K562 (cell line): ENCODE results near the gene DPF1. TPM values are rescaled to one million over a fixed set of nuclear protein-coding genes. Genes with fewer than 3 reads are reported as not detected.

Experiments
- ATAC-seq: fragments of 200-7000 bp; cut with Tn5 transposase; 3 replicates; pipeline ENCODE4 v1.9.1; 2020; ENCODE audit warnings: moderate library complexity
- BruUV-seq: library from RNA; stranded (reverse); fragments of 400-500 nt; replicated peaks from 2 replicates; lab custom pipeline; 2021; lab: Mats Ljungman, UMichigan
- CTCF ChIA-PET: fragments of 300-600 bp; formaldehyde crosslinking; extraction: SDS; loops from one replicate; lab custom pipeline; 2021; ENCODE audit warnings: low intra/inter-chr PET ratio; lab: Yijun Ruan, JAX
- POLR2A ChIA-PET: fragments of 300-600, 350-650 bp; sonication (Branson Sonifier 250); formaldehyde crosslinking; extraction: SDS; loops from one replicate; lab custom pipeline; 2021; ENCODE audit warnings: antibody characterized with exemption, inconsistent platforms; lab: Yijun Ruan, JAX
- DNase-seq, 4 experiments: peaks; one replicate each; pipeline versions ENCODE4 v3.0.0 to v3.0.0-alpha.2; 2011 to 2018; ENCODE audit warnings: low spot score in 3 of 4, mixed read lengths in 3 of 4; ENCODE audit errors: extremely low read depth in 1 of 4
- FAIRE-seq: peaks from 2 replicates; lab custom pipeline; 2011; peaks lifted over from hg19 to GRCh38; lab: Jason Lieb, UNC
- H2AFZ ChIP-seq: 2 replicates; pipeline ENCODE4 v1.6.0; 2011; ENCODE audit warnings: low read depth, low read length, control low read depth, inconsistent platforms
- H3K27ac ChIP-seq: fragments of 200-600 bp; 3 replicates; pipeline ENCODE4 v1.8.0; 2011; ENCODE audit warnings: low read depth, mild to moderate bottlenecking, control low read depth, inconsistent platforms, low read length, moderate library complexity, mixed read lengths; ENCODE audit errors: extremely low read depth
- H3K27me3 ChIP-seq, 2 experiments: fragments of 300-600 bp in 1 of 2; 2 replicates in 1 of 2; 3 replicates in 1 of 2; pipeline versions ENCODE4 v1.6.0 to v1.8.0; 2011; ENCODE audit warnings: inconsistent platforms in 2 of 2, low read length in 2 of 2, mild to moderate bottlenecking in 1 of 2, mixed read lengths in 1 of 2, moderate library complexity in 1 of 2; ENCODE audit not compliant: control insufficient read depth in 2 of 2, insufficient read depth in 2 of 2
- H3K36me3 ChIP-seq: fragments of 300-600 bp; 3 replicates; pipeline ENCODE4 v1.8.0; 2011; ENCODE audit warnings: mild to moderate bottlenecking, low read length, inconsistent platforms; ENCODE audit not compliant: control insufficient read depth, insufficient read depth
- H3K4me1 ChIP-seq, 2 experiments: fragments of 200-600 bp in 1 of 2; replicated peaks in 1 of 2; 2 replicates in 1 of 2; 3 replicates in 1 of 2; pipeline versions ENCODE4 v1.5.1 to v1.8.0; 2011; ENCODE audit warnings: inconsistent platforms in 2 of 2, low read length in 2 of 2, mild to moderate bottlenecking in 1 of 2, mixed read lengths in 1 of 2, moderate library complexity in 1 of 2; ENCODE audit not compliant: control insufficient read depth in 2 of 2, insufficient read depth in 2 of 2
- H3K4me2 ChIP-seq: 2 replicates; pipeline ENCODE4 v1.6.1; 2011; ENCODE audit warnings: low read length, control low read depth, inconsistent platforms, mixed read lengths; ENCODE audit not compliant: insufficient read depth
- H3K4me3 ChIP-seq: fragments of 200-600 bp; sonication (generic), shearing (Covaris generic); 2 replicates; pipeline ENCODE4 v1.5.1; 2016; ENCODE audit warnings: control low read depth, inconsistent platforms
- H3K79me2 ChIP-seq: fragments of 200-600 bp; 3 replicates; pipeline ENCODE4 v1.8.0; 2011; ENCODE audit warnings: low read length, inconsistent platforms; ENCODE audit not compliant: control insufficient read depth, insufficient read depth
- H3K9ac ChIP-seq, 2 experiments: 2 replicates each; pipeline versions ENCODE4 v1.6.0 to v1.6.1; 2011; ENCODE audit warnings: low read depth in 2 of 2, low read length in 2 of 2, control low read depth in 1 of 2, inconsistent platforms in 1 of 2, mild to moderate bottlenecking in 1 of 2, mixed read lengths in 1 of 2; ENCODE audit not compliant: insufficient read depth in 1 of 2
- H3K9me1 ChIP-seq: one replicate; pipeline ENCODE4 v1.6.0; 2011; ENCODE audit warnings: inconsistent platforms, mild to moderate bottlenecking, low read length, moderate library complexity; ENCODE audit not compliant: control insufficient read depth, insufficient read depth
- H3K9me3 ChIP-seq: replicated peaks from 2 replicates; pipeline ENCODE4 v1.5.1; 2011; ENCODE audit warnings: low read depth, low read length, inconsistent platforms; ENCODE audit not compliant: control insufficient read depth, insufficient read depth
- H4K20me1 ChIP-seq: replicated peaks from 2 replicates; pipeline ENCODE4 v1.6.1; 2011; ENCODE audit warnings: low read length, inconsistent platforms, mixed read lengths; ENCODE audit not compliant: control insufficient read depth, insufficient read depth
- CCAR2 ChIP-seq: fragments of 200-400 bp; formaldehyde crosslinking; IDR thresholded peaks from 2 replicates; pipeline ENCODE4 v1.6.1; 2017; ENCODE audit warnings: mild to moderate bottlenecking, low read depth, low read length
- CLOCK ChIP-seq: fragments of 250-450 bp; sonication (Bioruptor Pico); IDR thresholded peaks from 2 replicates; pipeline ENCODE4 v1.4.0; 2020; ENCODE audit warnings: mild to moderate bottlenecking, moderate library complexity, borderline replicate concordance
- CREM ChIP-seq: IDR thresholded peaks from 2 replicates; pipeline ENCODE4 v1.6.1; 2014; ENCODE audit warnings: antibody characterized with exemption, low read depth
- ELK3 ChIP-seq: fragments of 450-650 bp; formaldehyde crosslinking; IDR thresholded peaks from 2 replicates; pipeline ENCODE4 v1.4.0; 2020; ENCODE audit warnings: mild to moderate bottlenecking
- ETS1 ChIP-seq: conservative IDR thresholded peaks from 2 replicates; pipeline ENCODE4 v1.6.1; 2011; ENCODE audit warnings: low read depth, mild to moderate bottlenecking, low read length; ENCODE audit not compliant: control insufficient read depth
- MBD2 ChIP-seq: sonication (generic); IDR thresholded peaks from 2 replicates; pipeline ENCODE4 v1.6.1; 2016; ENCODE audit warnings: low read depth, borderline replicate concordance
- RBBP5 ChIP-seq: fragments of 200-600 bp; sonication (generic); IDR thresholded peaks from 2 replicates; pipeline ENCODE4 v1.6.1; 2012; ENCODE audit warnings: borderline replicate concordance, mild to moderate bottlenecking, low read length, control low read depth, inconsistent platforms; ENCODE audit not compliant: insufficient read depth, poor library complexity, severe bottlenecking
- THRAP3 ChIP-seq: fragments of 450-650 bp; IDR thresholded peaks from 2 replicates; pipeline ENCODE4 v1.6.1; 2016; ENCODE audit warnings: mild to moderate bottlenecking, inconsistent platforms, borderline replicate concordance
- ZNF12 ChIP-seq: sonication (generic); formaldehyde crosslinking; IDR thresholded peaks from 2 replicates; pipeline ENCODE4 v1.4.0; 2020; ENCODE audit warnings: mild to moderate bottlenecking, missing genetic modification reagents
- ZNF280A ChIP-seq: fragments of 450-650 bp; IDR thresholded peaks from 2 replicates; pipeline ENCODE4 v1.6.1; 2018; ENCODE audit warnings: mild to moderate bottlenecking, low read depth; ENCODE audit not compliant: partially characterized antibody
- ZNF280B ChIP-seq: fragments of 250-450 bp; sonication (Bioruptor Pico); IDR thresholded peaks from 2 replicates; pipeline ENCODE4 v1.5.1; 2021; ENCODE audit warnings: mild to moderate bottlenecking
- WGBS: fragments of 100-300 bp; shearing (Covaris generic); methylation state at CpG from one replicate; pipeline ENCODE4 v1.1.6; 2016; ENCODE audit warnings: low coverage, mixed read lengths; ENCODE audit not compliant: insufficient coverage; ENCODE audit errors: missing lambda C conversion rate; 5-methylcytosine and 5-hydroxymethylcytosine counted together
- in situ Hi-C: fragments of 300-500 bp; cut with MboI; formaldehyde crosslinking; loops from 4 replicates; pipeline ENCODE4 v1.15.0; 2018; ENCODE audit warnings: inconsistent platforms, mixed read lengths
- intact Hi-C: fragments of 100-400 bp; cut with micrococcal nuclease; formaldehyde crosslinking; loops from 2 replicates; pipeline ENCODE4 v1.14.2; 2022
- polyA plus RNA-seq, 8 experiments: library from polyadenylated mRNA; depleted of rRNA in 4 of 8; stranded (reverse) in 5 of 8; unstranded in 3 of 8; fragments of >200 nt; fragmentation: Nextera tagmentation in 2 of 8; fragmentation: Illumina TruSeq in 1 of 8; extraction: Ambion mirVana in 2 of 8; extraction: Trizol in 1 of 8; gene quantifications; 2 replicates each; pipeline versions ENCODE4 v1.2.1 to v1.2.3, GENCODE V29; 2011 to 2014; ENCODE audit warnings: inconsistent platforms in 1 of 8, missing spikeins in 1 of 8
- total RNA-seq, 7 experiments: library from RNA; depleted of rRNA in 6 of 7; stranded (reverse); fragments of >200 nt in 6 of 7; fragmentation: Illumina TruSeq in 2 of 7; extraction: Trizol in 2 of 7; gene quantifications; 2 replicates each; pipeline versions ENCODE4 v1.2.1 to v1.2.3, GENCODE V29; 2011 to 2021; ENCODE audit warnings: low replicate concordance in 1 of 7

DPF1 gene
- total and polyA plus RNA-seq, 9 of the 15 experiments (the other 6 are each of a cell fraction or from before 2014, with no cell fraction given) = 0.10 to 5.7 (median 3.1) TPM

- TF ChIP-seq RBBP5 = no peak
- TF ChIP-seq, all 486 proteins: peak for 0
Measured at GRCh38 chr19:38165335-38165734, 58.7 kb downstream of the DPF1 start (continued).

GRCh38 chr19:38164526-38164925 is 59.5 kb downstream of the DPF1 start:
- no peaks in the 10 kb centered on the region for H3K9me1 ChIP-seq
- no peaks in the 10 kb centered on the region for H3K79me2 ChIP-seq
- H3K9me3 ChIP-seq = peaks cover 9% of the 10 kb centered on the region
- in situ Hi-C loops = no loop called here
- no peak for DNase-seq
- H3K4me1 ChIP-seq = peaks cover 0 to 9% of the 10 kb centered on the region in 2 experiments; a peak in 2 of 5 replicates
- no peak for TF ChIP-seq ETS1
- TF ChIP-seq CLOCK (CRISPR knock-in tag) = no peak
- no peak for TF ChIP-seq MBD2
- no peak for TF ChIP-seq ELK3
- no peak for TF ChIP-seq CREM
- TF ChIP-seq THRAP3 = no peak
- no peak for TF ChIP-seq ZNF12 (CRISPR knock-in tag)
- TF ChIP-seq ZNF280A = no peak
- TF ChIP-seq ZNF280B (CRISPR knock-in tag) = no peak
- TF ChIP-seq CCAR2 = no peak
- ChIA-PET POLR2A (interaction anchor here (0.7 to 1.9 kb wide), 4 partner anchors 10 to 30 kb away, joined by 3 to 9 read pairs (median 6); no protein-coding TSS in a partner anchor), CTCF (no interaction called here)
- H3K27ac ChIP-seq = no peak overlapping the region
- WGBS = 52% methylated on average over 23 of the region's 25 CpGs
- intact Hi-C loops = no loop called here
- no peak overlapping the region; a peak in 1 of 4 replicates for H3K9ac ChIP-seq
- H3K4me2 ChIP-seq = no peak overlapping the region
- H4K20me1 ChIP-seq = no peaks in the 10 kb centered on the region
- BruUV-seq = no TSS peak
- no peak overlapping the region for H3K4me3 ChIP-seq
- H2AFZ ChIP-seq = no peak overlapping the region
- no peak for ATAC-seq
- no peaks in the 10 kb centered on the region for H3K27me3 ChIP-seq
- FAIRE-seq = no peak
- H3K36me3 ChIP-seq = no peaks in the 10 kb centered on the region
